Thyroid gland (tissue), 4 donors: ENCODE data around the gene SLC50A1.

Experiments
- POLR2A ChIP-seq, 2 donors: fragments of 450-650 bp; IDR thresholded peaks; one replicate each; pipeline ENCODE4 v1.6.1; 2017; ENCODE audit warnings: antibody characterized with exemption in 2 of 2, mild to moderate bottlenecking in 2 of 2, moderate library complexity in 1 of 2
- TF ChIP-seq, protein P1 (sequence below), 6 experiments: fragments of 200-600 bp in 3 of 6; fragments of 450-650 bp in 3 of 6; sonication (generic) in 3 of 6; IDR thresholded peaks; one replicate each; pipeline ENCODE4 v1.5.1; 2016 to 2019; ENCODE audit warnings: antibody characterized with exemption in 6 of 6, mild to moderate bottlenecking in 2 of 6, inconsistent platforms in 1 of 6, moderate library complexity in 1 of 6

GRCh38 chr1:155160128-155160527 is 24.5 kb downstream of the SLC50A1 start:
- TF ChIP-seq, protein P1, sequence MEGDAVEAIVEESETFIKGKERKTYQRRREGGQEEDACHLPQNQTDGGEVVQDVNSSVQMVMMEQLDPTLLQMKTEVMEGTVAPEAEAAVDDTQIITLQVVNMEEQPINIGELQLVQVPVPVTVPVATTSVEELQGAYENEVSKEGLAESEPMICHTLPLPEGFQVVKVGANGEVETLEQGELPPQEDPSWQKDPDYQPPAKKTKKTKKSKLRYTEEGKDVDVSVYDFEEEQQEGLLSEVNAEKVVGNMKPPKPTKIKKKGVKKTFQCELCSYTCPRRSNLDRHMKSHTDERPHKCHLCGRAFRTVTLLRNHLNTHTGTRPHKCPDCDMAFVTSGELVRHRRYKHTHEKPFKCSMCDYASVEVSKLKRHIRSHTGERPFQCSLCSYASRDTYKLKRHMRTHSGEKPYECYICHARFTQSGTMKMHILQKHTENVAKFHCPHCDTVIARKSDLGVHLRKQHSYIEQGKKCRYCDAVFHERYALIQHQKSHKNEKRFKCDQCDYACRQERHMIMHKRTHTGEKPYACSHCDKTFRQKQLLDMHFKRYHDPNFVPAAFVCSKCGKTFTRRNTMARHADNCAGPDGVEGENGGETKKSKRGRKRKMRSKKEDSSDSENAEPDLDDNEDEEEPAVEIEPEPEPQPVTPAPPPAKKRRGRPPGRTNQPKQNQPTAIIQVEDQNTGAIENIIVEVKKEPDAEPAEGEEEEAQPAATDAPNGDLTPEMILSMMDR (IDR thresholded peaks at IDR 0.05): no peak
- no peak for TF ChIP-seq POLR2A (IDR thresholded peaks at IDR 0.05)
